MCF 10A (cell line): ENCODE data around the gene RGP1. TPM values are rescaled to one million over a fixed set of nuclear protein-coding genes. Genes with fewer than 3 reads are reported as not detected.

ENCODE experiments used
- BruUV-seq: library from RNA; stranded (reverse); fragments of 400-500 nt; replicated peaks from 2 replicates; lab custom pipeline; 2021; lab: Mats Ljungman, UMichigan
- CTCF ChIA-PET: fragments of 300-600 bp; sonication (Branson Sonifier 250); formaldehyde crosslinking; extraction: SDS; loops from one replicate; lab custom pipeline; 2021; ENCODE audit warnings: antibody characterized with exemption, inconsistent platforms; lab: Yijun Ruan, JAX
- POLR2A ChIA-PET: fragments of 300-600, 350-650 bp; sonication (Branson Sonifier 250); formaldehyde crosslinking; extraction: SDS; loops from one replicate; lab custom pipeline; 2020; ENCODE audit warnings: antibody characterized with exemption, inconsistent platforms; lab: Yijun Ruan, JAX
- DNase-seq: peaks from one replicate; pipeline ENCODE4 v3.0.0-alpha.2; 2018; ENCODE audit not compliant: unreplicated experiment
- H3K27ac Mint-ChIP-seq: one replicate; pipeline ENCODE4 v1.8.0; 2022; ENCODE audit warnings: mild to moderate bottlenecking, low read depth, mixed read lengths; ENCODE audit not compliant: unreplicated experiment
- H3K27me3 Mint-ChIP-seq: one replicate; pipeline ENCODE4 v1.8.0; 2022; ENCODE audit warnings: mixed read lengths; ENCODE audit not compliant: insufficient read depth, unreplicated experiment
- H3K36me3 Mint-ChIP-seq: one replicate; pipeline ENCODE4 v1.8.0; 2022; ENCODE audit warnings: mild to moderate bottlenecking, moderate library complexity, mixed read lengths; ENCODE audit not compliant: insufficient read depth, unreplicated experiment
- H3K4me1 Mint-ChIP-seq: one replicate; pipeline ENCODE4 v1.8.0; 2022; ENCODE audit warnings: mixed read lengths; ENCODE audit not compliant: insufficient read depth, unreplicated experiment
- H3K4me3 Mint-ChIP-seq: one replicate; pipeline ENCODE4 v1.8.0; 2022; ENCODE audit warnings: mild to moderate bottlenecking, moderate library complexity, mixed read lengths; ENCODE audit not compliant: unreplicated experiment
- H3K9me3 Mint-ChIP-seq: one replicate; pipeline ENCODE4 v1.8.0; 2022; ENCODE audit warnings: mixed read lengths; ENCODE audit not compliant: unreplicated experiment
- intact Hi-C: fragments of 100-400 bp; cut with micrococcal nuclease; formaldehyde crosslinking; loops from 2 replicates; pipeline ENCODE4 v1.14.1; 2022
- total RNA-seq: library from RNA; stranded (reverse); gene quantifications from 2 replicates; pipeline ENCODE4 v1.2.3, GENCODE V29; 2022
- TF ChIP-seq, protein P1 (sequence below): fragments of 200-600 bp; IDR thresholded peaks from one replicate; pipeline ENCODE4 v1.8.0; 2022; ENCODE audit warnings: antibody characterized with exemption, mild to moderate bottlenecking; ENCODE audit not compliant: unreplicated experiment

Gene RGP1
- total RNA-seq, 1 experiment from 2014 or later: 35.8 TPM

DNA sequence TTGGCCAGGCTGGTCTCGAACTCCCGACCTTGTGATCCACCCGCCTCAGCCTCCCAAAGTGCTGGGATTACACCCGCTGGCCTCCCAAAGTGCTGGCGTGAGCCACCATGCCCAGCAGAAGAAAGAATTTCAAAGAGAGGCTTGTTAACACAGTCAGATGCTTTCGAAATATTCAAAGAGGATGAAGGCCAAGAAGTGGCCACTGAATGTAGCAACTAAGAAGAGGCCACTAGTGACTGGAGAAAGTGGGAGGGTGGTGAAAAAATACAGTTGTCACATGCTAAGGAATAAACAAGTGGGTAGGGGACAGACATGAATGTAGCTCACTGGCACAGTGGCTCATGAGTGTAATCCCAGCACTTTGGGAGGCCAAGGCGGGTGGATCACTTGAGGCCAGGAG lies 46.4 kb upstream of the RGP1 start:
- TF ChIP-seq, protein P1, sequence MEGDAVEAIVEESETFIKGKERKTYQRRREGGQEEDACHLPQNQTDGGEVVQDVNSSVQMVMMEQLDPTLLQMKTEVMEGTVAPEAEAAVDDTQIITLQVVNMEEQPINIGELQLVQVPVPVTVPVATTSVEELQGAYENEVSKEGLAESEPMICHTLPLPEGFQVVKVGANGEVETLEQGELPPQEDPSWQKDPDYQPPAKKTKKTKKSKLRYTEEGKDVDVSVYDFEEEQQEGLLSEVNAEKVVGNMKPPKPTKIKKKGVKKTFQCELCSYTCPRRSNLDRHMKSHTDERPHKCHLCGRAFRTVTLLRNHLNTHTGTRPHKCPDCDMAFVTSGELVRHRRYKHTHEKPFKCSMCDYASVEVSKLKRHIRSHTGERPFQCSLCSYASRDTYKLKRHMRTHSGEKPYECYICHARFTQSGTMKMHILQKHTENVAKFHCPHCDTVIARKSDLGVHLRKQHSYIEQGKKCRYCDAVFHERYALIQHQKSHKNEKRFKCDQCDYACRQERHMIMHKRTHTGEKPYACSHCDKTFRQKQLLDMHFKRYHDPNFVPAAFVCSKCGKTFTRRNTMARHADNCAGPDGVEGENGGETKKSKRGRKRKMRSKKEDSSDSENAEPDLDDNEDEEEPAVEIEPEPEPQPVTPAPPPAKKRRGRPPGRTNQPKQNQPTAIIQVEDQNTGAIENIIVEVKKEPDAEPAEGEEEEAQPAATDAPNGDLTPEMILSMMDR: no peak
- POLR2A ChIA-PET: no interaction called here
- CTCF ChIA-PET: interaction anchor here (0.7 kb wide), 1 partner anchor 27 kb away, joined by 3 read pairs; no protein-coding TSS in a partner anchor
- H3K9me3 Mint-ChIP-seq: no peaks in the 10 kb centered on the region
- intact Hi-C loops: no loop called here
- no peaks in the 10 kb centered on the region for H3K27me3 Mint-ChIP-seq
- no peak overlapping the region for H3K4me3 Mint-ChIP-seq
- peaks cover 32% of the 10 kb centered on the region for H3K36me3 Mint-ChIP-seq
- no TSS peak for BruUV-seq
- no peak for DNase-seq
- H3K27ac Mint-ChIP-seq: no peak overlapping the region
- H3K4me1 Mint-ChIP-seq: no peaks in the 10 kb centered on the region

GRCh38 chr9:35703906-35704672 lies 45.0 kb upstream of the RGP1 start:
- Mint-ChIP-seq H3K27ac (no peak overlapping the region), H3K36me3 (peaks cover 41% of the 10 kb centered on the region), H3K4me1 (no peaks in the 10 kb centered on the region), H3K4me3 (no peak overlapping the region), H3K27me3 (no peaks in the 10 kb centered on the region), H3K9me3 (no peaks in the 10 kb centered on the region)
- intact Hi-C loops: no loop called here
- BruUV-seq: TSS peak; percentile 39
- ChIA-PET CTCF (interaction anchor here (0.5 to 12.5 kb wide), 2 partner anchors 10 to 121 kb away, joined by 3 to 155 read pairs; no protein-coding TSS in a partner anchor), POLR2A (interaction anchor here (0.6 to 1.2 kb wide), 2 partner anchors 13 to 31 kb away, joined by 3 read pairs; no protein-coding TSS in a partner anchor)
- TF ChIP-seq, protein P1: no peak
- DNase-seq: no peak

DNA sequence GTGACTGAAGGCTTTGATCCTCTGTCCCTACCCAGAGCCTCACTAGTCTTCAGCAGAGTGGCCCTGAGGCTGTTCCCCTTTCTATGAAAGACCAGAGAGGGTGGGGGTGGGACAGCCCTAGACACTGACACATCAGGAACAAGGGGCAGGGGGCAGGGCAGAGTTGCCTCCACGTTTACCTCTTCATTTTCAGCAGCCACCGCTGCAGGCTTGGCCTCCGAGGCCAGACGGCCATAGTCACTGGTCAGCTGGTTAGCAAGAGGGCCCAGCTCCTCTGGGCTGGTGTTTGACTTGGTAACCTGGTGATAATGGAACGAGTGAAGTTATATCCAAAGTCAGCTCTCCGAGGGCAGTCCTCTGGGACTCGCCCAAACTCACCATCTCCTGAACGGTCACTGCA lies 43.7 kb upstream of the RGP1 start:
- ChIA-PET POLR2A (interaction anchor here (0.9 kb wide), 1 partner anchor 15 kb away, joined by 3 read pairs; the partner anchor contains the start of gene TPM2), CTCF (interaction anchor here (0.7 to 12.5 kb wide), 4 partner anchors 9 to 94 kb away, joined by 3 to 155 read pairs (median 8); no protein-coding TSS in a partner anchor)
- no peak overlapping the region for H3K27ac Mint-ChIP-seq
- no peaks in the 10 kb centered on the region for H3K4me1 Mint-ChIP-seq
- H3K9me3 Mint-ChIP-seq: no peaks in the 10 kb centered on the region
- H3K4me3 Mint-ChIP-seq: no peak overlapping the region
- no peak for DNase-seq
- no peaks in the 10 kb centered on the region for H3K27me3 Mint-ChIP-seq
- intact Hi-C loops: no loop called here
- BruUV-seq: no TSS peak
- H3K36me3 Mint-ChIP-seq: peaks cover 54% of the 10 kb centered on the region
- TF ChIP-seq, protein P1: no peak

DNA sequence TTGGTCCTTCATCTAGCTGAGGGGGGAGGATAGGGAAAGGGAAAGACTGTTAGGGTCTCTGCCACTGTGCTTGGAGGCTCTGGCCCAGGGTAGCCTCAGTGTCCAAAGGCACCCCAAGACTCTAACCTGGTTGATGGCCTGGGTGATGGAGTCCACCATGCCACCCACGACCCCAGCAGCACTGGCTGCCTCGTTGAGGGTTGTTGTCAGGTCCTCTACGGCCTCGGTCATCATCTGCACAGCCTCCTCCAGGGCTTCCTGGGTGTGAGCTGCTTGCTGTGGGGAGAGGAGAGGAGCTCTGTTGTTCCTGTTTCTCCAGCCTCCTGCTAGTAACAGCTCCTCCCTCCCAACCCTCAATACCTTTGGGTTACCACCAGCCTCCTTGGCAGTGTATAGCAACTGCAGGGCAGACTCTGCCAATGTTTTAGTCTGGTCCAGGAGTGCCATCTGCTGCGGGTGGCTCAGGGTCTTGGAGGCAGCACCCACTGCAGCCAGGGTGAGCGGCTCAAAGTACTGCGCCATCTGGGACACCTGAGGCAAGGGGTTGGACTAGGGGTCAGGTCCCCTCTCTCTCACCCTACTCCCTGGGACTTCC lies 43.2 kb upstream of the RGP1 start:
- Mint-ChIP-seq H3K36me3 (peaks cover 59% of the 10 kb centered on the region), H3K9me3 (no peaks in the 10 kb centered on the region), H3K4me1 (no peaks in the 10 kb centered on the region), H3K27me3 (no peaks in the 10 kb centered on the region), H3K4me3 (no peak overlapping the region), H3K27ac (no peak overlapping the region)
- TF ChIP-seq, protein P1: no peak
- no peak for DNase-seq
- intact Hi-C loops: no loop called here
- POLR2A ChIA-PET: no interaction called here
- BruUV-seq: TSS peak; percentile 44
- CTCF ChIA-PET: interaction anchor here (0.7 to 12.5 kb wide), 3 partner anchors 9 to 24 kb away, joined by 3 to 155 read pairs (median 14); no protein-coding TSS in a partner anchor
